Prostate gland (tissue), 1 donor: Measurements from ENCODE around the gene TECRL.

Experiments used
- POLR2A ChIP-seq: fragments of 450-650 bp; IDR thresholded peaks from one replicate; pipeline ENCODE4 v1.6.1; 2016; ENCODE audit warnings: antibody characterized with exemption, mild to moderate bottlenecking
- POLR2AphosphoS5 ChIP-seq: sonication (generic); formaldehyde crosslinking; IDR thresholded peaks from one replicate; pipeline ENCODE4 v1.6.1; 2017; ENCODE audit warnings: antibody characterized with exemption

DNA sequence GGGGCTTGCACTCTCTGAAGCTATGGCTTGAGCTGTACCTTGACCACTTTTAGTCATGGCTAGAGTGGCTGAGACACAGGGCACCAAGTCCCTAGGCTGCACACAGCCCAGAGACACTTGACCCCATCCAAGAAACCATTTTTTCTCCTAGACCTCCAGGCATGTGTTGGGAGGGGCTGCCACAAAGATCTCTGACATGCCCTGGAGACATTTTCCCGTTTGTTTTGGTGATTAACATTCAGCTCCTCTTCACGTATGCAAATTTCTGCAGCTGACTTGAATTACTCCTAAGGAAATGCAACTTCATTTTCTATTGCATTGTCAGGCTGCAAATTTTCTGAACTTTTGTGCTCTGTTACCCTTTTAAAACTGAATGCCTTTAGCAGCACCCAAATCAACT lies 142.6 kb downstream of the TECRL start:
- TF ChIP-seq POLR2A (no peak), POLR2AphosphoS5 (no peak)
